Activated CD4-positive, alpha-beta T cell treated with anti-CD3 and anti-CD28 coated beads, Interleukin-2, Interleukin-6, amounts not matched to agents 100 ng/mL and 50 ng/mL, durations not matched to agents 16 hours and 8 hours (primary cell): ENCODE data around the gene SMCHD1.
"Not testable (repeated sequence)": the region's sequence is repeated elsewhere in the genome, so short reads cannot be mapped to it uniquely, and the experiment has no call there.

ENCODE experiments used
- DNase-seq: peaks from one replicate; pipeline ENCODE4 v3.0.0-alpha.2; 2020

SMCHD1 gene

DNA sequence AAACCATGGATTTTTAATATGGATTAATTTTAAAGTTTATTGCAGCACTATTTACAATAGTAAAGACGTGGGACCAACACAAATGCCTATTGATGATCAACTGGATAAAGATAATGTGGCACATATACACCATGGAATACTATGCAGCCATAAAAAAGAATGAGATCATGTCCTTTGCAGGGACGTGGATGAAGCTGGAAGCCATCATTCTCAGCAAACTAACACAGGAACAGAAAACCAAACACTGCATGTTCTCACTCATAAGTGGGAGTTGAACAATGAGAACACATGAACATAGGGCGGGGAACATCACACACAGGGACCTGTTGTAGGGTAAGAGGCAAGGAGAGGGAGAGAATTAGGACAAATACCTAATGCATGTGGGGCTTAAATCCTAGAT is 5.3 kb downstream of the SMCHD1 start:
- not testable (repeated sequence) for DNase-seq

DNA sequence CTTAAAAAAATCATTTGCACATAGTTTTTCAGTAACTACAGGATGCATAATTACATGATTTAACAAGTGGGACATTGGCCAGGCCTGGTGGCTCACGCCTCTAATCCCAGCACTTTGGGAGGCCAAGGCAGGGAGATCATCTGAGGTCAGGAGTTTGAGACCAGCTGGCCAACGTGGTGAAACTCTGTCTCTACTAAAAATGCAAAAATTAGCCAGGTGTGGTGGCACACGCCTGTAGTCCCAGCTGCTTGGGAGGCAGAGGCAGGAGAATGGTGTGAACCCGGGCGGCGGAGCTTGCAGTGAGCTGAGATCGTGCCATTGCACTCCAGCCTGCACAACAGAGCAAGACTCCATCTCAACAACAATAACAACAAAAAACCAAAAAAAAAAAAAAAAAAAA is 6.8 kb downstream of the SMCHD1 start:
- DNase-seq, result not testable (repeated sequence)

DNA sequence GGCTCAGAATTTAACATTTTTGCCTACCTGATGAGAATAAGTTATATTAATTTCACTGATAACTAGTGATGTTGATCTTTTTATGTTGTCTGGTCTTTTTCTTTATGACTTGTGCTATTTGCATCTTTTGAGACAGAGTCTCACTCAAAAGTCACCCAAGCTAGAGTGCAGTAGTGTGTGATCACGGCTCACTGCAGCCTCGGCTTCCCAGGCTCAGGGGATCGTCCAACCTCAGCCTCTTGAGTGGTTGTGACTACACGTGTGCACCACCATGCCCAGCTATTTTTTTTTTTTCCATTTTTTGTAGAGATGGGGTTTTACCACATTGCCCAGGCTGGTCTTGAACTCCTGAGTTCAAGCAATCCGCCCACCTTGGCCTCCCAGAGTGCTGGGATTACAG is 7.5 kb downstream of the SMCHD1 start:
- DNase-seq, result no peak

DNA sequence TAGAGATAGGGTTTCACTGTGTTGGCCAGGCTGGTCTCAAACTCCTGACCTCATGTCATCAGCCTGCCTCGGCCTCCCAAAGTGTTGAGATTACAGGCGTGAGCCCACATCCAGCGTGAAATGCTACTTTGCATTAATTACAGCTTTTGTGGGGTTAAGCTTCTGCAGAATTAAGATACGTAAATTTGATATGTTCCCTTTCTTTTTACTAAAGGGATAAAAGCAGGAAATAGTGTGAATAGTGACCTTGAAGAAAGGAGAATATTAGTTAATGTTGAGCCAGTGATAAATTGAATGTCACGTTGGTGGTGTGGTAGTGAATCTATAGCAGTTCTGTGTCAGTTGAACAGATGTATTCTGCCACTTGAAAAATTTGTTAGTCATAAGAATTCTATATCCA is 16.9 kb downstream of the SMCHD1 start:
- DNase-seq, result no peak

DNA sequence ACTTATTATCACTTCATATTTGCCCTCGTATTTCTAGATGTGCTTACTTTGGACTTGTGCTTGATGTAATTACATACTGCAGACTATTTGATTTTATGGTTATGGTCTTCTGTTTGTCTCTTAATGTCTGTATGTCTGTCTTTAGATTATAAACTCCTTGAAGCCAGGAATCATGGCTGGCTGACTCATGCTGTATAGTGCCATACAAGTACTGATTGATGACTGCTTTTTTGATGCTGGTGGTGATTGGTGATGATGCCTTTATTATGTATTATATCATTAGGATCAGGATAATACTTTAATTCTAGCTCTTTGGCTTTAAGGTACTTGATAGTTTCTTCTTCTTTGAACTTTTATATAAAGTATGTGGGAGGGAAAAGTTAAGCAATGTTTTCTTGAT is 17.3 kb downstream of the SMCHD1 start:
- no peak for DNase-seq

DNA sequence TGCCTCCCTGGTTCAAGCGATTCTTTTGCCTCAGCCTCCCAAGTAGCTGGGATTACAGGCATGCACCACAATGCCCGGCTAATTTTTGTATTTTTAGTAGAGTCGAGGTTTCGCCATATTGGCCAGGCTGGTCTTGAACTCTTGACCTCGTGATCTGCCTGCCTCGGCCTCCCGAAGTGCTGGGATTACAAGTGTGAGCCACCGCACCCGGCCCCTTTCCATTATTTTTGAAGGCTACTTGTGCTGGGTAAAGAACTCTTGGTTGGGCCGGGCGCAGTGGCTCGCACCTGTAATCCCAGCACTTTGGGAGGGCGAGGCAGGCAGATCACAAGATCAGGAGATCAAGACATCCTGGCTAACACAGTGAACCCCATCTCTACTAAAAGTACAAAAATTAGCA is 23.4 kb downstream of the SMCHD1 start:
- not testable (repeated sequence) for DNase-seq

DNA sequence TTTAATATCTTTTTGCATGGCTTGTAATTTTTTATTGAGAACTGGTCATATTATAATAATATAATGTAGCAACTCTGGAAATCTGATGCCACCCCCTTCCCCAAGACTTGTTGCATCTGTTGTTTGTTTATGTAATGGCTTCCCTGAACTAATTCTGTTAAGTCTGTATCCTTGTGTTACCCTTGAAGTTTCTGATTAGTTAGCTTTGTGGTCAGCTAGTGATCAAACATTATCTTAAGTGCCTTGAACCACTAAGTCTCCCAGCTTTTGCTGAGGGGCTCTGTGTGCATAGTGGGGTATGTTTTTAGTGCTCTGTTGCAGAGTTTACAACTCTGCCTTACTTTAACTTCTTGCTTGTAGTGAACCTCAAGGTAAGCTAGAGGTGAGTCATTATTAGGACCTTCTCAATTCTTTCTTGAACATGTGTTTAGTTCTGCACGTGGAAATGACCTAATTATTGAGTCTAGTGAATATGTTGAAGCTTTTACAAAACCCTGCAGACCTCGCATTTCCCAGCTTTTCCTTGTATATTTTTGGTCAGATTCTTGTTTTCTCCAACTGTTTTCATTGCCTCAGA is 24.8 kb downstream of the SMCHD1 start:
- DNase-seq, result no peak

DNA sequence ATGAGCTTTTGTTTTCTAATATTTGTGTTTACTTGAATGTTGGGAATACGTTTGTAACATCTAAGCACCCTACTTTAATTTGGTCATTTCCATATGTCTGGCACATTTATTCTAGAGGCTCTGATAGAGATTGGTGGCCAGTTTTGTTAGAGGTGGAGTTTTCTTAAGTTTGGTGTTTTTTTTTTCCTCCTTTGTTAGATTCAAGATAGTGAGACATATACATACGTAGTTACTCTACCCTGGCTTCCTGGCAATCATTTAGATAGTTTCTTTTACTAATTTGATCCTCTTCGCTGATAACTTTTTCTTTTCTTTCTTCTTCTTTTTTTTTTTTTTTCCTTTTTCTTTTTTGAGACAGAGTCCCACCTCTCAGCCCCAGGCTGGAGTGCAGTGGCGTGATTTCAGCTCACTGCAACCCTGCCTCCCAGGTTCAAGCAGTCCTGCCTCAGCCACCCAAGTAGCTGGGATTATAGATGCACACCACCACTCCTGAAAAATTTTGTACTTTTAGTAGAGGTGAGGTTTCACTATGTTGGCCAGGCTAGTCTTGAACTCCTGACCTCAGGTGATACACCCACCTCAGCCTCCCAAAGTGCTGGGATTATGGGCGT is 26.6 kb downstream of the SMCHD1 start:
- DNase-seq, result no peak

DNA sequence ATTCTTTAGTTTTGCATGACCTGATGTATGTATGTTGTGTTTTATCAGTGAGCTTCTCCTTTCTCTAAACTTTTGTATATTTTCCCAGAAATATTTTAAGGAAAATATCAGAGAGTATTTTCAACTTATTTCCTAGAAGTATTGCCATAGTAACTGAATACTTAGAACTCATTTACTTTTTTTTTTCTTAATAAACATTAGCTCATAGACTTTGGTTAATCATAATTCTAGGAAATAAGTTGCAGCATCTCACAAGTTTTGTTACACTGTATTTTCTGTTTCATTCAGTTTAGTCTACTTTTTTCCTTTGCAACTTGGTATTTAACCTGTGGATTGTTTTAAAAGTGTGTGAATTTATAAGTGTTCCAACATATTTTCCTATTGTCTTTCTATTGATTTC is 27.5 kb downstream of the SMCHD1 start:
- DNase-seq, result no peak

DNA sequence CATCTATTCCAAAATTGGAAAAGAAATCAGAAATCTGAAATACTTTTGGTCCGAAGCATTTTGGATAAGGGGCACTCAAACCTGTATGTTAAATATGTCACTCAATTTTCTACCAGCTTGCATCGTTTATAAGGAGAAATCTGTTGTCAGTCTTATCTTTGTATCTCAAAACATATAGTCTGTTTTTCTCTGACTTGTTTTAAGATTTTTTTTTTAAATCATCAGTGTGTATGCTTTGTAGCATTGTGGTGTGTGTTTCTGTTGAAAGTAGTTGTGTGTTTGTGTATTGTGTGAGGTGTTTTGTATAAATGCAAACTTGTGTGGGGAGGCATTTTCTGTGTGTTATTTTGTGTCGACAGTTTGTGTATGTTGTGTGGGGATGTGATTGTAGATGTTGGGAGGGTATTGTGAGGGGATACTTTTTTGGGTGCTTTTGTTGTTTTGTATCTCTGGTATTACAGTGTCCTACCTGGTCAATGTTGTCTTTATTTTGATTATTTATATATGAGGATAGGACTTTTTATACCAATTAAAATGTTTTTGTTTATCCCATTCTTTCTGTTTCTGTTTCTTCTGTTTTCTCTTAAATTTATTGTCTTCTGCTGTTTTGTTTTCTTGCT is 30.9 kb downstream of the SMCHD1 start:
- DNase-seq, result no peak

DNA sequence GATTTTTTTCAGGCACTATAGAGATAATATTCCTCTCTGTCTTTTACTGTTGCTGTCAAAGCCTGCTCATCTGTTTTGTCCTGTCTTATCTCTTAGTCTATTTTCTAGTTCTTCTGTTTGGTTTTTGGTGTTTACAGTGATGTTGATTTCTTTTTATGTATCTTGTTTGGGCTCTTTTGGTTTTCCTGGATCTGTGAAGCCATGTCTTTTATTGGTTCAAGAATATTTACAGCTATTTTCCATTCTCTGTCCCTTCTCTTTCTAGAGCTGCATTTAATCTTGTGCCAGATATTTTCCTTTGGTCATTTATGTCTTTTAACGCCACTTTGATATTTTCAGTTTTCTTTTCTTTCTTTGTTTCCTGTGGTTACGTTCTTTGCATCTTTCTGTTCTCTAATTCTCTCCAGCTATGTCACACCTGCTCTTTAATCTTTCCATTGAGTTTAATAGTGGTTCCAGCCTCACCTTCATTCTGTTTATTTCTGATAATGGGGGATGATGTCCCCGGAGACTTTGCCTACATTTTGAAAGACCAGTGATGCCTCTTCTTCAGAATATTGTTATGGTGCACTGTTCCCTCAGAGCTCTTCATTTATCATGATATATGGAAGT is 32.0 kb downstream of the SMCHD1 start:
- DNase-seq, result no peak

DNA sequence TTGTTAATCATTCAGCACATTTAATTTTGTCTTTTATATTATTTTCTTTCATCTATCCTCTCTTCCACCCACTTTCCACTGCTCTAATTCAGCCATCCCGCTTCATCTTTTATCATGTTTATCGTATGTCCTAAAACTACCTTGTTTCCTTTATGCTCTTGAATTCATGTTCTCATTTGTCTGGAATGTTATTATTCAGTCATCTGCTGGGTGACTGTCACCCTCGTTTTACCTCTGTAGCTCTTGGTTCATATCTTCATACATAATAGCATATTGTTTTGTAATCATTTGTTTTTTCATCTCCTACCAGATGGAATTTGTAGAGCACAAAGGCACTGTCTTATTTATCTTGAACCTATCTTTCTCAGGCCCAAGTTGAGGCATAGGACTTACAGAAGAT is 37.0 kb downstream of the SMCHD1 start:
- no peak for DNase-seq

DNA sequence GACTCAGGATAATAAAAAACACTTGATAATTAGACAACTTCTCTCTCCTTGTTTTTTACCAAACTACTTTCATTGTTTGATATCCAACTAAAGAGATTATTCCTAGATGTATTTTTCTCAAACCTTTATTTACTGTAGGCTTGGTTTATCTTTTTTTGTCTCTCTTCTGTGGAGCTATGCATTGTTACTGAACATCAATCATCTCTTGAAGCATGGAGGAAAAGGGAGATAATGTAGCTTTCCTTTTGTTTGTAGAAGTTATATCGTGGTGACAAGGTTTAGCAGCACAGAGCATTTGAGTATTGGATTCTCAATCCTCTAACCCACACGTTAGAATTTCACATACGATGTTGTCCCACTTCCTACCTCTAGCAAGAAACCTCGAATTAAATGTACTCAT is 41.7 kb downstream of the SMCHD1 start:
- DNase-seq, result no peak

DNA sequence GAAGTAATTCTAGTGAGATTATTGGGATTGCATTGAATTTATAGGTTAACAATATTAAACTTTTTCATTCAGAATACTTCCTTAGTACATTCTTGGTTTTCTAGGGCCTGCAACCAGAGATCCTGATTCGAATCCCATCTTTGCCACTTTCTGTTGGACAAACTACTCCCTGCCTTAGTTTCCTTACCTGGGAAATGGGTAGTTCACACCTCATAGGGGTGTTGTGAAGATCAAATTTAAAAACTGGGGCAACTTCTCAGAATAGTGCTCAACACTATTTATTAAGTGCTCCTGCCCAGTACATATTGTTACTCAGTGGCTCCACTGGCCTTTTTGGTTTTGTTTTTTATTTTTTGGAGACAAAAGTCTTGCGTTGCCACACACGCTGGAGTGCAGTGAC is 43.5 kb downstream of the SMCHD1 start:
- no peak for DNase-seq

DNA sequence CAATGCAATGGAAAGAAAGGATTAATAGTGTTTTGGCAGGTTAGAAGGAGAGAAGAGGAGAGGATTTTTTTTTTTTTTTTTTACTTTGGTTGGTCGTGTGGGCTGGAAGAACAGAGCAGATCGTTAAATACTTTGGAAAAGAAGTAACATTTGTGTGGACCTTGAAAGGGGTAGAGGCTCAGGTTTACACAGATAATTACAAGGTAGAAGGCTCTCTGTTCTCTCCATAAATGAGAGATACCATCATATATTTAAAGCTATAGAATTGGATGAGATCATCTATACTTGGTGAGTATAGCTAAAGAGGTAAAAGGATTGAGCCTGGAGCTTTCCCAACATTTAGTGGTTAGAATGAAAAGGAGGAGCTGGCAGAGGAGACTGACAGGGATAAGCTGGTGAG is 49.0 kb downstream of the SMCHD1 start:
- DNase-seq, result no peak

DNA sequence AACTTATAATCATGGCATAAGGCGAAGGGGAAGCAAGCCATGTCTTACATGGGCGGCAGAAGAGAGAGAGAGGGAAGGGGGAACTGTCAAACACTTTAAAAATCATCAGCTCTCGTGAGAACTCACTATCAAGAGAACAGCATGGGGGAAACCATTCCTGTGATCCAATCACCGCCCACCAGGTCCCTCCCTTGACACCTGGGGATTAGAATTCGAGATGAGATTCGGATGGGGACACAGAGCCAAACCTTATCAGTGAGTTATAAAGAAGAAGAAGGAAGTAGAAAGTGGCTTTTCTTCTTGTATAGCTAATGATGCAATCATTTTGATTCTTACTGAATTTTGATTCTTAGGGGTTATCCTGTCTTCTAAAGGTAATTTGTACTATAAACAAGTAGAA is 51.4 kb downstream of the SMCHD1 start:
- no peak for DNase-seq

DNA sequence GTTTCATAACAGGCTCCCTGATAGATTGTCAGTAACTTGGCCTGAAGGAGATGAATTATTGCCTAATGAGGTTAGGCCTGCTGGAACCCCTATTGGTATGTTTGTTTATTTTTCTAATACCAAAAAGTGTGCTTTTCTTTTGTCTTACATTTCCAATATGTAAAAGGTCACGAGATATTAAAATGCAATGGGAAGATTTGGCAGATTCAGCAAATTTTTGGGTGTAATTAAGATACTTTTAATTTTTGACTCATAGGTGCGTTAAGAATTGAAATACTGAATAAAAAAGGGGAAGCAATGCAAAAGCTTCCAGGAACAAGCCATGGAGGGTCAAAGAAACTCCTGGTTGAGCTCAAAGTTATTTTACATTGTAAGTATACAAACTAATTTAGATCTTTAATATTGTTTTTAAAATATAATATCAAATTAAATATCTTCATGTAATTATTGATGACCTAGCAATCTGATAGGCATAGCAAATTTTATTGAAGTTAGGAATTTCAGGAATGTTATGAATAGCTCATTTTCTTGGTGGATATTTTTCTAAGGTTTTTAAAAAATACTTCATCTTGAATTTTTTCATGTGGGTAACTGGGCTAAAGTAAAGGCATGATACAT is 52.1 kb downstream of the SMCHD1 start:
- DNase-seq, result no peak

DNA sequence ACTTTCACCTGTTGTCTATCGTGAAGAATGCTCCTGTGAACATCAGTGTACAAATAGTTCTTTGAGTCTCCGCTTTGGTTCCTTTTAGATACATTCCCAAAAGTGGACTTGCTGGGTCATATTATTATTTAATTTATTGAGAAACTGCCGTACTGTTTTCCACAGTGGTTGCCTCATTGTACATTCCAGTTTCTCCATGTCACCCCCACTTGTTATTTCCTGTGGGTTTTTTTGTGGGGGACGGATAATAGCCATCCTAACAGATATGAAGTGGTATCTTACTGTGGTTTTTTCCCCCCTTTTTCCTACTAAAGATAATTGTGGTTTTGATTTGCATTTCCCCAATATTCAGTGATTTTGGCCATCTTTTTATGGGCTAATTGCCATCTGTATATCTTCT is 53.8 kb downstream of the SMCHD1 start:
- no peak for DNase-seq

DNA sequence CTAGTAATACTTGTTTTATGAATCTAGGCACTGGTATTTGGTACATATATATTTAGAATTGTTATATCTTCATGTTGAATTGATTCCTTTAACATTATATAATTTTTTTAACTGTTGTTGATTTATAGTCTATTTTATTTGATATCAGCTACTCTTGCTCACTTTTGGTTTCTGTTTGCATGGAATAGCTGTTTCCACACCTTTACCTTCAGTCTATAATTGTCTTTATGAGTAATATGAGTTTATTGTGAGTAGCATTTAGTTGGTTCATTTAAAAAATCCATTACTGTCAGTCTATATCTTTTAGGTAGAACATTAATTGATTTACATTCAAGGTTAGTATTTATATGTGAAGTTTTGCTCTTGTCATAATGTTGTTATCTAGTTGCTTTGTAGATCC is 58.6 kb downstream of the SMCHD1 start:
- DNase-seq, result no peak

DNA sequence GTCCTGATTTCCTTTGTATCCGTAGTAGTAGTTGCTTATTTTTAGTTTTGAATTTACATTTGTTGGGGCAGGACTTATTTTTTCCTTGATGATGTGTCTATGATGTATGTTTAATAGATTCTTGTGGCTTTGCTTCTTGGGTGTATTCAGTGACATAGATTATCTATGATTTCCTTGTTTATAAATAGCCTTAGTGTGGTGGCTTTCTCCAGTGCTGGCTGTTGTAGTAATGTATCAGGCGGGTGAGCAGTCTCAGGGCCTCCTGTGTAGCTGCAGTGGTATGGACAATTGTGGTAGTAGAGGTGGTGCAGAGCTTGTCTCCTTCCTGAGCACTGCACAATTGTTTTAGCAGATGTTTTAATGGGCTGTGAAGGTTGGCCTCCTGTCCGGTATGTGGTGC is 60.5 kb downstream of the SMCHD1 start:
- no peak for DNase-seq

DNA sequence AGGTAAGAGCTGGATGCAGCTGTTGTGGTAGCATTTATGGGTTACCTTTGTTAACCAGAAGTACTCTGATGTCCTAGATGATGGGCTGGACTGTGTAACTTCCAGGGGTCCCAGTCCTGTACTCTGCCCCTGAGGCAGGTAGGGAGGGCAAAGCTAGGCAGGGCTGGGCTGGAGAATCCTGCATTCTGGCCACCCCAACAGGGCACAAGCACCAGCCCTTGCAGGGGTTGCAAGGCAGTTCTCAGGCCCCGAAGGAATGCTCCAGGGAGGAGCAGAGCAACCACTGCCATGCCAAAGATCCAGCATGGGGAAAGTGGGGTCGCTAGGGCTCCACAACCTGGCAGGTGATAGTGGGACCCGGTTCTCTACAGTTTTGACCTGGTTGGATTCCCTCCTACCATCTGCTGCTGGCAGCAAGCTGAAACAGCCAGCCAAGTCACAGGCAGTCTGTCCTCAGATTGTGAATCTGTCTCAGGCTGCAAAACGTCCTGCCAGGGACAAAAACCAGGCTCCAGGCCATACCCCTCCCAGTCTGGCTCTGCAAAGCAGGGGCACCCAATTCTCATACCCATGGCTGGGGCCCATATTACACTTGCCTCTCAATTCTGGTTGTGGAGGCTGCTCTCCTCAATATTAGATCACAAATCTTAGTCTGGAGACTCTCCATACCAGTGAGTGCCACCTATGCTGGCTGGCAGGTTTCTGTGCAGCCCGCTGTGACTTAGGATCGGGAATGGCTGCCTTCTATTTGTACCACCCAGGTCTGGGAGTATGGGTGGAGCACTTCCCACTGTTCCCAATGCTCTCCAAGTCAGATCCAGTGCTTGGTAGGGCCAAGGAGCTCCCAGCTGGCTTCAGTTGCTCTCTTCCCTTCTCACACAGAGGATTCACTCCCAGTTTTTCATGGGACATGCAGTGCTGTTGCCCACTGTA is 61.1 kb downstream of the SMCHD1 start:
- no peak for DNase-seq

DNA sequence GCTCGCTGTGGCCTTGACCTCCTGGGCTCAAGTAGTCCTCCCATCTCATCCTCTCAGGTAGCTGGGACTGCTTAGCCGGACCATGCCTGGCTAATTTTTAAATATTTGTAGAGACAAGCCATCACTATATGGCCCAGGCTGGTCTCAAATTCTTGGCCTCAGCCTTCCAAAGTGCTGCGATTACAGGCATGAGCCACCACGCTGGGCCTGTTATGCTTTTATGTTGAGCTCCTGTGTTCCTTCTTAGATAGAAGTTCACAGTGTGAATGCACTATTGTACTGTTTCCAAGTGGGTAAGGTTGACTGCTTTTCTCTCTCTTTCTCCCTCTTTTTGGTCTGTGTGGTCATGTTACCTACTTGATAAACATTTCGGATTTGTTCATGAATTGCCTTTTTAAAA is 61.9 kb downstream of the SMCHD1 start:
- no peak for DNase-seq

DNA sequence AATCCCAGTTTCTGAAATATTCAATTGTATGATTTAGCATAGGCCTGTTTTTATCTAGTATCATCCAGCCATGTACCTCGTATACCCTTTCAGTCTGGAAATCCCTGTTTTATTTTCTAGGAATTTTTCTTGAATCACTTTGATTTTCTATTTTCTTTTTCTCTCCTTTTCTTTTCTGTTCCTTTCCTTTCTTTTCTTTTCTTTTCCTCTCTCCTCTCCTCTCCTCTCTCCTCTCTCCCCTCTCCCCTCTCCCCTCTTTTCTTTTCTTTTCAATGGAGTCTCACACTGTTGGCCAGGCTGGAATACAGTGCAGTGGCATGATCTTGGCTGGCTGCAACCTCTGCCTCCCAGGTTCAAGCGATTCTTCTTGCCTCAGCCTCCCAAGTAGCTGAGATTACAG is 63.5 kb downstream of the SMCHD1 start:
- no peak for DNase-seq
